ENCODE results near the gene SAMD11.
"Not testable (repeated sequence)": the region's sequence is repeated elsewhere in the genome, so short reads cannot be mapped to it uniquely, and the experiment has no call there.

SAMD11 gene

DNA sequence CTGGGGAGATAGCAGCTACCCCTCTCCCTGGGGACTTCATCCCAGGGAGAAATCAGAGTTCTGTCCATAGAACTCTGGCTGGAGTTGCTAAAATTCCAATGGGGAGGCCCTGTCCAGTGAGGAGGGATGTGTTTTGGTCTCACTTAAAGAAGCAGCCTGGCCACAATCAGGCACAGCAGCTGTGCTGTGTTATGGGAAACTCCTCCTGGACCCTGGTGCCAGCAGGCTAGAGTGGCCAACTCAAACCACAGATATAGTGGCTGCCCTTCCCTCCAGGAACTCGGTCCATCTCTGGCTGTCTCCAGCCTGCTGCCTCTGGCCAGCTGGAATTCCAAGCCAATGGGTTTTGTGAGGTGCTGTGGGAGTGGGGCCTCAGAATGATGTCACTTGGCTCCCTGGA, 37.4 kb upstream of the SAMD11 start:
- Histone ChIP-seq H3K36me3 (ENCODE audit: insufficient read depth) (no peaks in the 10 kb centered on the region), H3K27ac (no peak overlapping the region), H3K4me3 (IDR thresholded peaks at IDR 0.05; ENCODE audit: insufficient read depth, low read depth, low read length) (no peak overlapping the region), H4K20me1 (ENCODE audit: insufficient read depth) (no peaks in the 10 kb centered on the region), H3K27me3 (ENCODE audit: insufficient read depth, low read depth) (peaks cover 28% of the 10 kb centered on the region), H3K4me1 (ENCODE audit: low read depth, poor library complexity, severe bottlenecking) (no peaks in the 10 kb centered on the region), H3K4me2 (no peak overlapping the region), H3K9ac (no peak overlapping the region), H3K79me2 (ENCODE audit: insufficient read depth, low read depth) (no peaks in the 10 kb centered on the region), H2AFZ (ENCODE audit: low read depth) (no peak overlapping the region)
- TF ChIP-seq, protein P1, sequence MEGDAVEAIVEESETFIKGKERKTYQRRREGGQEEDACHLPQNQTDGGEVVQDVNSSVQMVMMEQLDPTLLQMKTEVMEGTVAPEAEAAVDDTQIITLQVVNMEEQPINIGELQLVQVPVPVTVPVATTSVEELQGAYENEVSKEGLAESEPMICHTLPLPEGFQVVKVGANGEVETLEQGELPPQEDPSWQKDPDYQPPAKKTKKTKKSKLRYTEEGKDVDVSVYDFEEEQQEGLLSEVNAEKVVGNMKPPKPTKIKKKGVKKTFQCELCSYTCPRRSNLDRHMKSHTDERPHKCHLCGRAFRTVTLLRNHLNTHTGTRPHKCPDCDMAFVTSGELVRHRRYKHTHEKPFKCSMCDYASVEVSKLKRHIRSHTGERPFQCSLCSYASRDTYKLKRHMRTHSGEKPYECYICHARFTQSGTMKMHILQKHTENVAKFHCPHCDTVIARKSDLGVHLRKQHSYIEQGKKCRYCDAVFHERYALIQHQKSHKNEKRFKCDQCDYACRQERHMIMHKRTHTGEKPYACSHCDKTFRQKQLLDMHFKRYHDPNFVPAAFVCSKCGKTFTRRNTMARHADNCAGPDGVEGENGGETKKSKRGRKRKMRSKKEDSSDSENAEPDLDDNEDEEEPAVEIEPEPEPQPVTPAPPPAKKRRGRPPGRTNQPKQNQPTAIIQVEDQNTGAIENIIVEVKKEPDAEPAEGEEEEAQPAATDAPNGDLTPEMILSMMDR (conservative IDR thresholded peaks at IDR 0.05; ENCODE audit: low read depth, low read length) = no peak

DNA sequence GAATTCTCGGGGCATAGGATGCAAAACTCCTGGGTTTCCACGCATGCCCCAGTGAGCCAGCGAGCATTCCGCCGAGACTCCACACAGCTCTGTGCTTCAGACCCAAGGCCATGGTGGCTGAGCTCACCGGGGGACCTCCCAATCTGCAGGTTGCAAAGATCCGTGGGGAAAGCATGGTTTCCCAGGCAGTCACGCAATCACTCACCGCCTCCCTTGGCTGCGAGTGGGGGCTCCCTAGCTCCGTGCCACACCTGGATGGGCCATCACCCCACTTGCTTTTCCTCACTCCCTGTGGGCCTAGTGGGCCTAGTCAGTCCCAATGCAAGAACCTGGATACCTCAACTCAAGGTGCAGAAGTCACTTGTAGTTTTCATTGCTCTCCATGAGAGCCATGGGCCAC, 37.0 kb upstream of the SAMD11 start:
- Histone ChIP-seq H3K36me3 (ENCODE audit: insufficient read depth) (no peaks in the 10 kb centered on the region), H3K4me3 (IDR thresholded peaks at IDR 0.05; ENCODE audit: insufficient read depth, low read depth, low read length) (no peak overlapping the region), H3K27ac (no peak overlapping the region), H4K20me1 (ENCODE audit: insufficient read depth) (no peaks in the 10 kb centered on the region), H3K9ac (no peak overlapping the region), H3K27me3 (ENCODE audit: insufficient read depth, low read depth) (peaks cover 28% of the 10 kb centered on the region), H3K4me2 (no peak overlapping the region), H3K4me1 (ENCODE audit: low read depth, poor library complexity, severe bottlenecking) (no peaks in the 10 kb centered on the region), H2AFZ (ENCODE audit: low read depth) (no peak overlapping the region), H3K79me2 (ENCODE audit: insufficient read depth, low read depth) (no peaks in the 10 kb centered on the region)
- TF ChIP-seq, protein P1 (conservative IDR thresholded peaks at IDR 0.05; ENCODE audit: low read depth, low read length) = no peak

DNA sequence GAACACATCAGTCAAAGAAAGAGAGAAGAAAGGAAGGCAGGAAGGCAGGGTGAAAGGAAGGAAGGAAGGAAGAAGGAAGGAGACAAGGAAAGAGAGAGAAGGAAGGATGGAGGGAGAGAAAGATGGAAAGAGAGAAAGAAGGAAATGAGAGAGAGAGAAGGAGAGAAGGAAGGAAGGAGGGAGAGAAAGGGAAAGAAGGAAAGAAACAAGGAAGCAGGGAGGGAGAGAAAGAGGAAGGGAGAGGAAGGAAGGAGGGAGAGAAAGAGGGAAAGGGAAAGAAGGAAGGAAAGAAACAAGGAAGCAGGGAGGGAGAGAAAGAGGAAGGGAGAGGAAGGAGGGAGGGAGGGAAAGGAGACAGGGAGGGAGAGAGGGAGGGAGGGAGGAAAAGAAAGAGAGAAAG, 35.4 kb upstream of the SAMD11 start:
- H4K20me1 ChIP-seq (ENCODE audit: insufficient read depth) = no peaks in the 10 kb centered on the region
- H3K4me2 ChIP-seq = no peak overlapping the region
- H3K36me3 ChIP-seq (ENCODE audit: insufficient read depth) = no peaks in the 10 kb centered on the region
- H3K9ac ChIP-seq = no peak overlapping the region
- H3K79me2 ChIP-seq (ENCODE audit: insufficient read depth, low read depth) = no peaks in the 10 kb centered on the region
- TF ChIP-seq, protein P1 (conservative IDR thresholded peaks at IDR 0.05; ENCODE audit: low read depth, low read length) = no peak
- H2AFZ ChIP-seq (ENCODE audit: low read depth) = no peak overlapping the region
- H3K27ac ChIP-seq = no peak overlapping the region
- H3K27me3 ChIP-seq (ENCODE audit: insufficient read depth, low read depth) = peaks cover 32% of the 10 kb centered on the region
- H3K4me3 ChIP-seq (IDR thresholded peaks at IDR 0.05; ENCODE audit: insufficient read depth, low read depth, low read length) = no peak overlapping the region
- no peaks in the 10 kb centered on the region for H3K4me1 ChIP-seq (ENCODE audit: low read depth, poor library complexity, severe bottlenecking)

DNA sequence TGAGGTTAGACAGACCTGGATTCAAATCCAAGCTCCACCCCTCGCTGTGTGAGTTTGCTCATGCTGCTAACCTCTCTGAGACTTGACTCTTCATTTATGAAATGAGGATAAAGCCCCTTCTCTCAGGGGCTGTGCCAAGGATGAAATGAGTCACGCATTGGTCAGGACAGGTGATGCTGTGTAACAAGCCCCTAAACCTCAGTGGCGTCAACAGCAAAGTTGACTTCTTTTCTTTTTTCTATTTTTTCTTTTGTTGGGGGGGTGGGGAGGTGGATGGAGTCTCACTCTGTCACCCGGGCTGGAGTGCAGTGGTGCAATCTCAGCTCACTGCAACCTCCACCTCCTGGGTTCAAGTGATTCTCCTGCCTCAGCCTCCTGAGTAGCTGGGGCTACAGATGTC, 33.9 kb upstream of the SAMD11 start:
- not testable (repeated sequence) for H2AFZ ChIP-seq (ENCODE audit: low read depth); H4K20me1 ChIP-seq (ENCODE audit: insufficient read depth); H3K79me2 ChIP-seq (ENCODE audit: insufficient read depth, low read depth); H3K4me3 ChIP-seq (IDR thresholded peaks at IDR 0.05; ENCODE audit: insufficient read depth, low read depth, low read length); H3K9ac ChIP-seq; H3K4me2 ChIP-seq; H3K4me1 ChIP-seq (ENCODE audit: low read depth, poor library complexity, severe bottlenecking); H3K27ac ChIP-seq; H3K36me3 ChIP-seq (ENCODE audit: insufficient read depth)
- peaks cover 34% of the 10 kb centered on the region for H3K27me3 ChIP-seq (ENCODE audit: insufficient read depth, low read depth)

DNA sequence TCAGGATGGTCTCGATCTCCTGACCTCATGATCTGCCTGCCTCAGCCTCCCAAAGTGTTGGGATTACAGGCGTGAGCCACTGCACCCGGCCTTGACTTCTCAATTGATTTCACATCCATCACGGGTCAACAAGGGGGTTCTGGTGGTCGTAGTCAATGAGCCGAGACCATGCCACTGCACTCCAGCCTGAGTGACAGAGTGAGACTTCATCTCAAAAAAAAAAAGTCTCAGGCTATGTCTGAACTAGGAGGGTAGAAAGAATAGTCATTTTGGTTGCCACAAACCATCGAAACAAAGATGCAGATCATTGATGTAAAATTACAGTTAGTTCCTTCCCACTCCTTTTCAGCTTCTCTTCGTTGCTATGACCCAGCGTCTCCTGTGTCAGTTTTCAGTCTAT, 33.5 kb upstream of the SAMD11 start:
- peaks cover 37% of the 10 kb centered on the region for H3K27me3 ChIP-seq (ENCODE audit: insufficient read depth, low read depth)
- not testable (repeated sequence) for H3K79me2 ChIP-seq (ENCODE audit: insufficient read depth, low read depth)

More for the DNA sequence above, 33.5 kb upstream of the SAMD11 start:
- not testable (repeated sequence) for H4K20me1 ChIP-seq (ENCODE audit: insufficient read depth); H2AFZ ChIP-seq (ENCODE audit: low read depth); H3K4me1 ChIP-seq (ENCODE audit: low read depth, poor library complexity, severe bottlenecking); H3K36me3 ChIP-seq (ENCODE audit: insufficient read depth); H3K9ac ChIP-seq; H3K27ac ChIP-seq; H3K4me2 ChIP-seq; H3K4me3 ChIP-seq (IDR thresholded peaks at IDR 0.05; ENCODE audit: insufficient read depth, low read depth, low read length)
